Parietal lobe (tissue), 2 donors: ENCODE results near the gene ZNF146. TPM values are rescaled to one million over a fixed set of nuclear protein-coding genes. Genes with fewer than 3 reads are reported as not detected.

ENCODE experiments used
- small RNA-seq: library from RNA; depleted of rRNA; stranded (forward); fragments of <200 nt; gene quantifications from one replicate; pipeline ENCODE3, GENCODE V24; 2014; ENCODE audit warnings: low replicate concordance
- total RNA-seq: library from RNA; depleted of rRNA; stranded (reverse); fragments of >200 nt; gene quantifications from one replicate; pipeline ENCODE4 v1.2.3, GENCODE V29; 2014

The ZNF146 gene
- total RNA-seq: 115 TPM

GRCh38 chr19:36214386-36215275 is at the start of gene ZNF146, which contains the start of gene ZNF565:
TSS of gene ZNF146 (plus strand) at chr19:36215106. CDS start at chr19:36236441, 21,335 bp downstream.
TSS of gene ZNF565 (minus strand) at chr19:36214665. CDS start at chr19:36201985, 12,680 bp downstream.

Small RNA genes lying within 50 kb of the gene (small RNA-seq; reads per million reads assigned to genes)
- gene RF00019: not detected

Other genes with a start within 250 kb of the ZNF146 start
- 13.5 TPM for gene SDHAF1, start 219.9 kb upstream of the ZNF146 start, total RNA-seq
- gene SYNE4, start 206.3 kb upstream of the ZNF146 start, total RNA-seq: 0.63 TPM
- 9.7 TPM for gene ALKBH6, start 200.9 kb upstream of the ZNF146 start, total RNA-seq
- 59.5 TPM for gene CLIP3, start 182.2 kb upstream of the ZNF146 start, total RNA-seq
- 1.9 TPM for gene THAP8, start 160.8 kb upstream of the ZNF146 start, total RNA-seq
- gene WDR62, start 160.2 kb upstream of the ZNF146 start, total RNA-seq: 3.1 TPM
- not detected for gene OVOL3, start 104.0 kb upstream of the ZNF146 start, total RNA-seq
- gene POLR2I, start 100.2 kb upstream of the ZNF146 start, total RNA-seq: 69.2 TPM
- 385 TPM for gene TBCB, start 99.6 kb upstream of the ZNF146 start, total RNA-seq
- gene CAPNS1, start 75.0 kb upstream of the ZNF146 start, total RNA-seq: 77.6 TPM
- gene COX7A1, start 62.7 kb upstream of the ZNF146 start, total RNA-seq: 1.3 TPM
- gene ZNF565, start 441 bp upstream of the ZNF146 start, total RNA-seq: 30.0 TPM
- gene ZFP14, start 164.1 kb downstream of the ZNF146 start, total RNA-seq: 44.4 TPM
- 49.5 TPM for gene ZFP82, start 203.5 kb downstream of the ZNF146 start, total RNA-seq